Esophagus muscularis mucosa (tissue), 4 donors: ENCODE data around the gene POLR2H.

Experiments
- EP300 ChIP-seq: sonication (generic); formaldehyde crosslinking; IDR thresholded peaks from one replicate; pipeline ENCODE4 v1.6.1; 2017; ENCODE audit warnings: antibody characterized with exemption
- POLR2A ChIP-seq: fragments of 450-650 bp; IDR thresholded peaks from one replicate; pipeline ENCODE4 v1.6.1; 2017; ENCODE audit warnings: antibody characterized with exemption, moderate library complexity, mild to moderate bottlenecking, low read depth
- POLR2AphosphoS5 ChIP-seq, 2 donors: sonication (generic); formaldehyde crosslinking; IDR thresholded peaks; one replicate each; pipeline ENCODE4 v1.6.1; 2017; ENCODE audit warnings: antibody characterized with exemption in 2 of 2
- TF ChIP-seq, protein P1 (sequence below), 3 experiments: fragments of 200-600 bp in 2 of 3; fragments of 450-650 bp in 1 of 3; sonication (generic) in 2 of 3; IDR thresholded peaks; one replicate each; pipeline ENCODE4 v1.5.1; 2017 to 2019; ENCODE audit warnings: antibody characterized with exemption in 3 of 3, mild to moderate bottlenecking in 2 of 3, moderate library complexity in 1 of 3

DNA sequence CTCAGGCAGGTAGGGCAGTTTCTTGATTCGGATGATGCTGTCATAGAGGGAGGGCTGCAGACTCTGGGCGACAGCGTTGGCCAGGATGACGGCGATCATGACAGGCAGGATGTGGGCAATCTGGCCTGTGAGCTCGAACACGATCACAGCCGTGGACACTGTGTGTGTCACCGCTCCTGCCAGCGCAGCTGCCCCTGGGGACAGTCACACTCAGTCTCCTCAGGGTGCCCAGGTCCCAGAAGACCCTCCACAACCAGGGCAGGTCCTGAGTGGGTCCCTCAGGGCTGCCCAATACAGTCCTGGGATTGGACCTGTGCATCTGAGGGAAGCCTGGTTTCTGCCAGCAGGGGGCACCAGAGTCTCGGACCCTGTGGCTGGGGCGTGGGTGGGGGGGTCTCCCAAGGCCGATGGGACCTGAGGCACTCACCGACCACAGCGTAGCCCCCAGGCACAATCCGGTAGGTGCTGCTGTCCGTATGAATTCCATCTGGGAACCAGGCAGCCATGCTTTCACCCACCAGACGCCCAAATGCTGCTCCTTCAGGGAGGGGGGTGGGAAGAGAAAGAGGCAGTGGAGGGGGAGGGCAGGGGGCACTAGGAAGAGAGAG, 7.3 kb upstream of the POLR2H start:
- TF ChIP-seq, protein P1, sequence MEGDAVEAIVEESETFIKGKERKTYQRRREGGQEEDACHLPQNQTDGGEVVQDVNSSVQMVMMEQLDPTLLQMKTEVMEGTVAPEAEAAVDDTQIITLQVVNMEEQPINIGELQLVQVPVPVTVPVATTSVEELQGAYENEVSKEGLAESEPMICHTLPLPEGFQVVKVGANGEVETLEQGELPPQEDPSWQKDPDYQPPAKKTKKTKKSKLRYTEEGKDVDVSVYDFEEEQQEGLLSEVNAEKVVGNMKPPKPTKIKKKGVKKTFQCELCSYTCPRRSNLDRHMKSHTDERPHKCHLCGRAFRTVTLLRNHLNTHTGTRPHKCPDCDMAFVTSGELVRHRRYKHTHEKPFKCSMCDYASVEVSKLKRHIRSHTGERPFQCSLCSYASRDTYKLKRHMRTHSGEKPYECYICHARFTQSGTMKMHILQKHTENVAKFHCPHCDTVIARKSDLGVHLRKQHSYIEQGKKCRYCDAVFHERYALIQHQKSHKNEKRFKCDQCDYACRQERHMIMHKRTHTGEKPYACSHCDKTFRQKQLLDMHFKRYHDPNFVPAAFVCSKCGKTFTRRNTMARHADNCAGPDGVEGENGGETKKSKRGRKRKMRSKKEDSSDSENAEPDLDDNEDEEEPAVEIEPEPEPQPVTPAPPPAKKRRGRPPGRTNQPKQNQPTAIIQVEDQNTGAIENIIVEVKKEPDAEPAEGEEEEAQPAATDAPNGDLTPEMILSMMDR (IDR thresholded peaks at IDR 0.05), result peak; percentile 51 to 77 (median 54)
- TF ChIP-seq POLR2A (no peak), POLR2AphosphoS5 (IDR thresholded peaks at IDR 0.05) (no peak), EP300 (no peak)
